ENCODE measurements around the gene ANK3.
"Not testable (repeated sequence)": the region's sequence is repeated elsewhere in the genome, so short reads cannot be mapped to it uniquely, and the experiment has no call there.

ANK3 gene

GRCh38 chr10:60295028-60295937 is 94.4 kb downstream of the ANK3 start:
- no peak for DNase-seq (ENCODE audit: low read depth)
- no peak for TF ChIP-seq CTCF (conservative IDR thresholded peaks at IDR 0.05; ENCODE audit: low read depth, low read length)
- no peak overlapping the region for H3K4me3 ChIP-seq (ENCODE audit: low read length)

- TF ChIP-seq CTCF (conservative IDR thresholded peaks at IDR 0.05; ENCODE audit: low read depth, low read length), result no peak
- no peak overlapping the region for H3K4me3 ChIP-seq (ENCODE audit: low read length)
- DNase-seq (ENCODE audit: low read depth), result peak; percentile 88
Measured at GRCh38 chr10:60293581-60294175, 96.0 kb downstream of the ANK3 start.

DNA sequence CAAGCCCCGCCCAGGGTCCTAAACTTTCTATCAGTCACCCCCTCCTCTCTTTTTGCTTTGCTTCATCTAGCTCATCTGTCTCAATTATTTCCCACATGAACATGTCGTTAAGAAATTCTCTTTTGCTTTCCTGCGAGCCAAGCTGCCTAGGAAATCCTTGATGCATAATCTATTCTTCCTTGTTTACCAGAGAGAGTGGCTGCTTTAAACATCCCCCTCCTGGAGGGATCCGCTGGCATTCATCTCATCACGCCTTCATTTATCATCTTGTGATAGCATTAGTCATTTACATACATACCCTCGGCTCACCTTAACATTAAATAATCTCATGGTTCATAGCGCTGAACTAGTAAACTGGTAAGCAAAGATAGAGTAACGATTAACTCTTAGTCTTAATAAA is 96.7 kb downstream of the ANK3 start:
- no peak overlapping the region for H3K4me3 ChIP-seq (ENCODE audit: low read length)
- no peak for DNase-seq (ENCODE audit: low read depth)
- no peak for TF ChIP-seq CTCF (conservative IDR thresholded peaks at IDR 0.05; ENCODE audit: low read depth, low read length)

GRCh38 chr10:60292536-60292935 is 97.1 kb downstream of the ANK3 start:
- H3K4me3 ChIP-seq (ENCODE audit: low read length); DNase-seq (ENCODE audit: low read depth): not testable (repeated sequence)

- DNase-seq (ENCODE audit: low read depth), result no peak
- H3K4me3 ChIP-seq (ENCODE audit: low read length), result no peak overlapping the region
- no peak for TF ChIP-seq CTCF (conservative IDR thresholded peaks at IDR 0.05; ENCODE audit: low read depth, low read length)
Measured at GRCh38 chr10:60291344-60291930, 98.2 kb downstream of the ANK3 start.

DNA sequence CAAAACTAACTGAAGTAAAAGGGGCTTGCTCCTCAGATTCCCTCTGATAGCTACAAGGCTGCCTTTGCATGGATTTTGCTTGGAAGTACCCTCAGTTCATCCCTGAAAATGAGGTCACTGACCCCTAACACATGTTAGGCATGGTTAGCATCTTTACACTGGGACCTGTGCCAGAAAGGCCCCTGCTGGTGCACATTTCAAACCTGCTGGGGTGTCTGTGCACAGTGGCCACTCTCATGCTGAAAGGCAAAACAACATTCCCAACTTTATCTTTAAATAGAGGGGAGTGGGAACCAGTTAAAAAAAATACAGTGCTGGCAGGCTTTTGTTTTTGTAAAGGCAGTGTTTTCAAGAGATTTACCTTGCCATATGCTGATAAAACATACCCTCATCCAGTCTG is 99.1 kb downstream of the ANK3 start:
- DNase-seq (ENCODE audit: low read depth), result no peak
- TF ChIP-seq CTCF (conservative IDR thresholded peaks at IDR 0.05; ENCODE audit: low read depth, low read length), result no peak

DNA sequence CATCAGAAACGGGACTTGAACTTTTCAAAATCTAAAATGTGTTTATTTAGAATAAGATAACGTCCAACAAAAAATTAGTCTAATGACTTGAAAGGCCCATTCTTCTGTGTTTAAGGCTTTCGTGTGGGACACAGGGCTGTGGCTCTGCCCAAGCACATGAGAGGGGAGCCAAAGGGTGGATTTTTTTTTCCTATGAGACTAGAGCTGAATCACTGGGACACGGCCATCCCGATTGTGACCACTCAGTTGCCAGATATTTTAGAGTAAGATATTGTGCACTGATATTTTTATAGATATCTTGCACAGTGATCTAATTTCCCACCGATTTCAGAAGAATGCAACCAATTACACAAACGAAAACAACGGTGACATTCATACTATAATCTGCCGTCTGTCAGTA is 99.9 kb downstream of the ANK3 start:
- no peak for DNase-seq (ENCODE audit: low read depth)
- no peak overlapping the region for H3K4me3 ChIP-seq (ENCODE audit: low read length)
- no peak for TF ChIP-seq CTCF (conservative IDR thresholded peaks at IDR 0.05; ENCODE audit: low read depth, low read length)

More for the DNA sequence above, 99.1 kb downstream of the ANK3 start:
- H3K4me3 ChIP-seq (ENCODE audit: low read length), result no peak overlapping the region
